GM23338 (cell line): ENCODE data around the gene HSD11B1. TPM values are rescaled to one million over a fixed set of nuclear protein-coding genes. Genes with fewer than 3 reads are reported as not detected.

Experiments used
- ATAC-seq: fragments of 200-7000 bp; cut with Tn5 transposase; 3 replicates; pipeline ENCODE4 v1.9.1; 2020
- DNase-seq: peaks from one replicate; pipeline ENCODE4 v3.0.0-alpha.2; 2015; ENCODE audit warnings: low spot score
- H2AFZ ChIP-seq: fragments of 200-600 bp; sonication (generic); 2 replicates; pipeline ENCODE4 v1.8.0; 2016; ENCODE audit warnings: antibody characterized with exemption, mild to moderate bottlenecking, moderate library complexity
- H3F3A ChIP-seq: fragments of 200-600 bp; sonication (generic); replicated peaks from 2 replicates; pipeline ENCODE4 v1.8.0; 2017; ENCODE audit warnings: antibody characterized with exemption, mixed run types, low read depth
- H3K27ac ChIP-seq: fragments of 200-600 bp; sonication (generic); 2 replicates; pipeline ENCODE4 v1.6.1; 2016; ENCODE audit warnings: low read depth
- H3K27me3 ChIP-seq: fragments of 200-600 bp; sonication (generic); 2 replicates; pipeline ENCODE4 v1.8.0; 2016; ENCODE audit warnings: mild to moderate bottlenecking, mixed run types, moderate library complexity; ENCODE audit not compliant: insufficient read depth
- H3K36me3 ChIP-seq: fragments of 200-600 bp; sonication (generic); 2 replicates; pipeline ENCODE4 v1.8.0; 2016; ENCODE audit warnings: mild to moderate bottlenecking; ENCODE audit not compliant: insufficient read depth
- H3K4me1 ChIP-seq: fragments of 200-600 bp; sonication (generic); 2 replicates; pipeline ENCODE4 v1.8.0; 2016; ENCODE audit warnings: mild to moderate bottlenecking, moderate library complexity; ENCODE audit not compliant: insufficient read depth
- H3K4me2 ChIP-seq: fragments of 200-600 bp; sonication (generic); 2 replicates; pipeline ENCODE4 v1.7.1; 2017; ENCODE audit warnings: mixed run types
- H3K4me3 ChIP-seq: fragments of 200-600 bp; sonication (generic); 2 replicates; pipeline ENCODE4 v1.6.1; 2016; ENCODE audit warnings: mixed run types
- H3K79me2 ChIP-seq: fragments of 200-600 bp; sonication (generic); replicated peaks from 2 replicates; pipeline ENCODE4 v1.8.0; 2017; ENCODE audit warnings: mild to moderate bottlenecking; ENCODE audit not compliant: insufficient read depth
- H3K9me2 ChIP-seq: fragments of 200-600 bp; sonication (generic); 2 replicates; pipeline ENCODE4 v1.8.0; 2017; ENCODE audit not compliant: insufficient read depth
- H4K20me1 ChIP-seq: fragments of 200-600 bp; sonication (generic); replicated peaks from 2 replicates; pipeline ENCODE4 v1.8.0; 2017; ENCODE audit warnings: mild to moderate bottlenecking; ENCODE audit not compliant: insufficient read depth
- H3K27ac Mint-ChIP-seq: 2 replicates; pipeline ENCODE4 v1.8.0; 2020; ENCODE audit warnings: inconsistent platforms, mild to moderate bottlenecking, moderate library complexity, mixed read lengths
- H3K27me3 Mint-ChIP-seq: 3 replicates; pipeline ENCODE4 v1.8.0; 2022; ENCODE audit warnings: low read depth, mild to moderate bottlenecking, moderate library complexity, mixed read lengths, inconsistent platforms; ENCODE audit not compliant: insufficient read depth, poor library complexity
- H3K36me3 Mint-ChIP-seq: 3 replicates; pipeline ENCODE4 v1.8.0; 2021; ENCODE audit warnings: low read depth, mild to moderate bottlenecking, inconsistent platforms, moderate library complexity, mixed read lengths
- H3K4me1 Mint-ChIP-seq: 3 replicates; pipeline ENCODE4 v1.8.0; 2020; ENCODE audit warnings: mild to moderate bottlenecking, inconsistent platforms, mixed read lengths
- H3K4me3 Mint-ChIP-seq: 3 replicates; pipeline ENCODE4 v1.8.0; 2021; ENCODE audit warnings: moderate library complexity, mild to moderate bottlenecking, inconsistent platforms, mixed read lengths
- H3K9me3 Mint-ChIP-seq: 3 replicates; pipeline ENCODE4 v1.8.0; 2020; ENCODE audit warnings: moderate library complexity, mild to moderate bottlenecking, inconsistent platforms, mixed read lengths
- CREB1 ChIP-seq: fragments of 250-450 bp; sonication (Bioruptor Pico); IDR thresholded peaks from 2 replicates; pipeline ENCODE4 v1.5.0; 2020; ENCODE audit warnings: low read depth, mild to moderate bottlenecking, moderate library complexity
- EZH2 ChIP-seq: fragments of 200-600 bp; sonication (generic); IDR thresholded peaks from one replicate; pipeline ENCODE4 v1.8.0; 2017; ENCODE audit warnings: antibody characterized with exemption, mild to moderate bottlenecking, low read depth; ENCODE audit not compliant: unreplicated experiment
- EZH2phosphoT487 ChIP-seq: fragments of 200-600 bp; sonication (generic); IDR thresholded peaks from one replicate; pipeline ENCODE4 v1.8.1; 2018; ENCODE audit warnings: antibody characterized with exemption; ENCODE audit not compliant: unreplicated experiment
- NANOG ChIP-seq: IDR thresholded peaks from 2 replicates; pipeline ENCODE4 v1.6.1; 2016; ENCODE audit warnings: antibody characterized with exemption, borderline replicate concordance
- POLR2AphosphoS5 ChIP-seq: IDR thresholded peaks from 2 replicates; pipeline ENCODE4 v1.6.1; 2016; ENCODE audit warnings: antibody characterized with exemption, low read depth
- STAT1 ChIP-seq: IDR thresholded peaks from one replicate; pipeline ENCODE4 v1.6.1; 2016; ENCODE audit warnings: antibody characterized with exemption; ENCODE audit not compliant: unreplicated experiment
- ZNF331 ChIP-seq: fragments of 250-450 bp; sonication (Bioruptor Pico); IDR thresholded peaks from 2 replicates; pipeline ENCODE4 v1.5.0; 2020; ENCODE audit warnings: low read depth, mild to moderate bottlenecking, moderate library complexity
- ZNF462 ChIP-seq: fragments of 250-450 bp; sonication (Bioruptor Pico); IDR thresholded peaks from 2 replicates; pipeline ENCODE4 v1.5.0; 2020; ENCODE audit warnings: mild to moderate bottlenecking, moderate library complexity
- polyA plus RNA-seq: library from polyadenylated mRNA; unstranded; fragments of >200 nt; fragmentation: Nextera tagmentation; extraction: Ambion mirVana; gene quantifications from 2 replicates; pipeline ENCODE4 v1.2.1, GENCODE V29; 2016
- total RNA-seq: library from RNA; depleted of rRNA; stranded (reverse); fragments of >200 nt; shearing (Covaris generic); gene quantifications from 2 replicates; pipeline ENCODE4 v1.2.3, GENCODE V29; 2014

HSD11B1 gene
- total and polyA plus RNA-seq, 2 experiments from 2014 or later, result not detected

DNA sequence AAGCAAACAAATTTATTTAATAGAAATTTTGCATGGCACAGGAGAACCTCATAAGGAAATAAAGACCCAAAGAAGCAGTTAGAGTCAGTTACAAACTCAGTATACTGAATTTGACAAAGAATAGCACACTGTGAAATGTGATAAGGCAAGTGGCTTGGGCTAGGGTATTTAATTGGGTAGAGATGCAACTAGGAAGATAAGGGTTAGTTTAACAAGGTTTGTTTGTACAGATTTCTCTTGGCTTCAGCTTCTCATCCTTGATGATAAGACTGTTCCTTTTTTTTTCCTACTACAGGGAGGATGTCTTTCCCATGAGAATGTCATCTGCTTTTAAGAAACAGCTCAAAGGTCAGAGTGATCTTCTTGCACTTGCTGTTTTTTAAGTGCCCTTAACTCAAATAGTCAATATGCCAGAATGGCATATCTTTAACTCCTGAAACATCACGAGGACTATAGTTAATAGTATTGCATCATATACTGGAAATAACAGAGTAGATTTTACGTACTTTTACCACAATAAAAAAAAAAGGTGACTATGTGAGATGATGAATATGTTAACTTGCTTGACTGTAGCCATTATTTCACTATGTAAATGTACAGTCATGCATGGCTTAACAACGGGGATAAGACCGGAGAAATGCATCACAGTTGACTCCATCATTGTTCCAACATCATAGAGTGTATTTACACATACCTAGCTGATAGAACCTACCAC lies 42.0 kb downstream of the HSD11B1 start (continued):
- no peak for TF ChIP-seq ZNF462 (CRISPR knock-in tag)

GRCh38 chr1:209747580-209748262 lies 43.1 kb downstream of the HSD11B1 start:
- H3K4me3 ChIP-seq, result peak overlapping the region; percentile 48
- H3F3A ChIP-seq, result no peaks in the 10 kb centered on the region
- Mint-ChIP-seq H3K27me3 (peaks cover 1% of the 10 kb centered on the region), H3K9me3 (no peaks in the 10 kb centered on the region), H3K36me3 (no peaks in the 10 kb centered on the region), H3K4me1 (peaks cover 10% of the 10 kb centered on the region), H3K27ac (no peak overlapping the region), H3K4me3 (peak overlapping the region; percentile 59)
- no peaks in the 10 kb centered on the region for H3K36me3 ChIP-seq
- DNase-seq, result peak; percentile 98
- peaks cover 25% of the 10 kb centered on the region for H3K27me3 ChIP-seq
- H4K20me1 ChIP-seq, result no peaks in the 10 kb centered on the region
- peak overlapping the region; percentile 72 for H3K4me2 ChIP-seq
- no peaks in the 10 kb centered on the region for H3K79me2 ChIP-seq
- H2AFZ ChIP-seq, result peak overlapping the region; percentile 96
- ATAC-seq, result peak; percentile 99
- H3K4me1 ChIP-seq, result peaks cover 4% of the 10 kb centered on the region; the same call in 1 of the 2 replicates
- H3K9me2 ChIP-seq, result no peaks in the 10 kb centered on the region
- H3K27ac ChIP-seq, result no peak overlapping the region
- TF ChIP-seq ZNF331 (CRISPR knock-in tag) (no peak), NANOG (no peak), EZH2 (no peak), POLR2AphosphoS5 (0 out of 2 replicates have a peak, but pooled peaks have one; percentile 40), CREB1 (CRISPR knock-in tag) (peak; percentile 83), ZNF462 (CRISPR knock-in tag) (no peak; the same call in 1 of the 2 replicates), EZH2phosphoT487 (no peak), STAT1 (no peak)
